ENCODE measurements around the gene FPR1.
A peak's percentile ranks its signal among the peaks of the same experiment; 100 is the strongest.
"Not testable (repeated sequence)": the region's sequence is repeated elsewhere in the genome, so short reads cannot be mapped to it uniquely, and the experiment has no call there.

The FPR1 gene

GRCh38 chr19:51779703-51780102, 28.0 kb upstream of the FPR1 start:
- no peak overlapping the region for H3K4me3 ChIP-seq (ENCODE audit: low read length)
- H4K20me1 ChIP-seq (ENCODE audit: control insufficient read depth, insufficient read depth, low read depth, low read length): no peaks in the 10 kb centered on the region
- H3F3A ChIP-seq (ENCODE audit: control insufficient read depth, insufficient read depth): no peaks in the 10 kb centered on the region
- no peaks in the 10 kb centered on the region for H3K9me3 ChIP-seq (ENCODE audit: control insufficient read depth, insufficient read depth, low read length)
- H3K4me1 ChIP-seq (ENCODE audit: control insufficient read depth, low read length): no peaks in the 10 kb centered on the region
- H3K9me2 ChIP-seq (replicated peaks; ENCODE audit: control insufficient read depth, low read length): no peaks in the 10 kb centered on the region
- H3K4me2 ChIP-seq (ENCODE audit: low read length): no peak overlapping the region
- no peaks in the 10 kb centered on the region for H3K36me3 ChIP-seq (ENCODE audit: control insufficient read depth, low read length)
- 0 out of 2 replicates have a peak, but pooled peaks cover 8% of the 10 kb centered on the region for H3K27me3 ChIP-seq (ENCODE audit: control insufficient read depth, low read length)
- H3K79me2 ChIP-seq (ENCODE audit: control insufficient read depth, low read length): no peaks in the 10 kb centered on the region
- TF ChIP-seq EZH2phosphoT487 (IDR thresholded peaks at IDR 0.05; ENCODE audit: borderline replicate concordance, low read length) (no peak), CTCF (IDR thresholded peaks at IDR 0.05; ENCODE audit: low read depth, low read length, poor library complexity, severe bottlenecking) (no peak)
- no peak overlapping the region for H3K27ac ChIP-seq (ENCODE audit: low read depth, low read length)

DNA sequence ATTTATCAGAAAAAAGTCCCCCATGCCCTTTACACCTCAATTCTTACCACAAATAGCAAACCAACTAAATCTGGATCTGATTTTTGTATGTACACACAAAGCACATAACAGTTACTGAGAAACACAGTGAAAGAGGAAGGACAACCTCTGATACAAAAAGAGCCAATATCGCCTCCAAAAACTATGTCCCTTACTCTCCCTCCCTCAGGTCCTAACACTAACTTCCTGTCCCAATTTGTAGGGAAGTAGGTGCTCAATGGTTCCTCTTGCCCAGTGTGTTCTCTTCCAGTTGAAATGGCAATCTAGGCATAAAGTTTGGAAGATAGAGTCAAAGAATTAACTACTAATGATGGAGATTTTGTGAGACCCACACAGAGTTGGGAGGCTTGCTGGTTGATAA, 27.5 kb upstream of the FPR1 start:
- no peak overlapping the region for H3K4me2 ChIP-seq (ENCODE audit: low read length)
- H3K4me3 ChIP-seq (ENCODE audit: low read length): no peak overlapping the region
- no peaks in the 10 kb centered on the region for H3K4me1 ChIP-seq (ENCODE audit: control insufficient read depth, low read length)
- no peak overlapping the region for H3K27ac ChIP-seq (ENCODE audit: low read depth, low read length)
- H3K27me3 ChIP-seq (ENCODE audit: control insufficient read depth, low read length): 0 out of 2 replicates have a peak, but pooled peaks cover 8% of the 10 kb centered on the region
- no peak for TF ChIP-seq EZH2phosphoT487 (IDR thresholded peaks at IDR 0.05; ENCODE audit: borderline replicate concordance, low read length)
- no peak for TF ChIP-seq CTCF (IDR thresholded peaks at IDR 0.05; ENCODE audit: low read depth, low read length, poor library complexity, severe bottlenecking)
- H3F3A ChIP-seq (ENCODE audit: control insufficient read depth, insufficient read depth): no peaks in the 10 kb centered on the region
- no peaks in the 10 kb centered on the region for H3K9me3 ChIP-seq (ENCODE audit: control insufficient read depth, insufficient read depth, low read length)
- H3K36me3 ChIP-seq (ENCODE audit: control insufficient read depth, low read length): no peaks in the 10 kb centered on the region
- no peaks in the 10 kb centered on the region for H4K20me1 ChIP-seq (ENCODE audit: control insufficient read depth, insufficient read depth, low read depth, low read length)
- no peaks in the 10 kb centered on the region for H3K79me2 ChIP-seq (ENCODE audit: control insufficient read depth, low read length)
- H3K9me2 ChIP-seq (replicated peaks; ENCODE audit: control insufficient read depth, low read length): no peaks in the 10 kb centered on the region

- no peaks in the 10 kb centered on the region for H3K9me2 ChIP-seq (replicated peaks; ENCODE audit: control insufficient read depth, low read length)
- H3K4me3 ChIP-seq (ENCODE audit: low read length): no peak overlapping the region
- no peak overlapping the region for H3K27ac ChIP-seq (ENCODE audit: low read depth, low read length)
- no peaks in the 10 kb centered on the region for H3K9me3 ChIP-seq (ENCODE audit: control insufficient read depth, insufficient read depth, low read length)
- H3F3A ChIP-seq (ENCODE audit: control insufficient read depth, insufficient read depth): no peaks in the 10 kb centered on the region
- peaks cover 8% of the 10 kb centered on the region; the same call in 1 of the 2 replicates for H3K27me3 ChIP-seq (ENCODE audit: control insufficient read depth, low read length)
- no peaks in the 10 kb centered on the region for H4K20me1 ChIP-seq (ENCODE audit: control insufficient read depth, insufficient read depth, low read depth, low read length)
- TF ChIP-seq CTCF (IDR thresholded peaks at IDR 0.05; ENCODE audit: low read depth, low read length, poor library complexity, severe bottlenecking): peak; percentile 80
- TF ChIP-seq EZH2phosphoT487 (IDR thresholded peaks at IDR 0.05; ENCODE audit: borderline replicate concordance, low read length): no peak
- H3K4me2 ChIP-seq (ENCODE audit: low read length): no peak overlapping the region
- H3K36me3 ChIP-seq (ENCODE audit: control insufficient read depth, low read length): no peaks in the 10 kb centered on the region
- no peaks in the 10 kb centered on the region for H3K79me2 ChIP-seq (ENCODE audit: control insufficient read depth, low read length)
- no peaks in the 10 kb centered on the region for H3K4me1 ChIP-seq (ENCODE audit: control insufficient read depth, low read length)
These were observed 26.1 kb upstream of the FPR1 start for GRCh38 chr19:51777570-51778462.

DNA sequence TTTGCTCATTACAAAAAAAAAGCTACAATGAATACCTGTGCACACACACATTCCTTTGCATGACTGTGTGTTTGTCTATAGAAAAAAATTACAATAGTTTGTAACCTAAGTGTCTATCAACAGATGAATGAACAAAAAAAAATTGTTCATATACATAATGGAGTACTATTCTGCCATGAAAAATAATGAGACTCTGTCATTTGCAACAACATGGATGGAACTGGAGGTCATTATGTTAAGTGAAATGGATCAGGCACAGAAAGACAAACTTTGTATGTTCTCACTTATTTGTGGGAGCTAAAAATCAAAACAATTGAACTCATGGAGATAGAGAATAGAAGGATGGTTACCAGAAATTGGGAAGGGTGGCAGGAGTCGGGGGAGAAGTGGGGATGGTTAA, 24.9 kb upstream of the FPR1 start:
- H3K79me2 ChIP-seq (ENCODE audit: control insufficient read depth, low read length); H3K4me1 ChIP-seq (ENCODE audit: control insufficient read depth, low read length); H3K27ac ChIP-seq (ENCODE audit: low read depth, low read length); H3K27me3 ChIP-seq (ENCODE audit: control insufficient read depth, low read length); H3K36me3 ChIP-seq (ENCODE audit: control insufficient read depth, low read length); H3K9me3 ChIP-seq (ENCODE audit: control insufficient read depth, insufficient read depth, low read length); H3K9me2 ChIP-seq (replicated peaks; ENCODE audit: control insufficient read depth, low read length); H4K20me1 ChIP-seq (ENCODE audit: control insufficient read depth, insufficient read depth, low read depth, low read length); H3F3A ChIP-seq (ENCODE audit: control insufficient read depth, insufficient read depth); H3K4me2 ChIP-seq (ENCODE audit: low read length); H3K4me3 ChIP-seq (ENCODE audit: low read length): not testable (repeated sequence)

All from DOHH2 (cell line).